ENCODE data around the gene AS3MT.

AS3MT gene

DNA sequence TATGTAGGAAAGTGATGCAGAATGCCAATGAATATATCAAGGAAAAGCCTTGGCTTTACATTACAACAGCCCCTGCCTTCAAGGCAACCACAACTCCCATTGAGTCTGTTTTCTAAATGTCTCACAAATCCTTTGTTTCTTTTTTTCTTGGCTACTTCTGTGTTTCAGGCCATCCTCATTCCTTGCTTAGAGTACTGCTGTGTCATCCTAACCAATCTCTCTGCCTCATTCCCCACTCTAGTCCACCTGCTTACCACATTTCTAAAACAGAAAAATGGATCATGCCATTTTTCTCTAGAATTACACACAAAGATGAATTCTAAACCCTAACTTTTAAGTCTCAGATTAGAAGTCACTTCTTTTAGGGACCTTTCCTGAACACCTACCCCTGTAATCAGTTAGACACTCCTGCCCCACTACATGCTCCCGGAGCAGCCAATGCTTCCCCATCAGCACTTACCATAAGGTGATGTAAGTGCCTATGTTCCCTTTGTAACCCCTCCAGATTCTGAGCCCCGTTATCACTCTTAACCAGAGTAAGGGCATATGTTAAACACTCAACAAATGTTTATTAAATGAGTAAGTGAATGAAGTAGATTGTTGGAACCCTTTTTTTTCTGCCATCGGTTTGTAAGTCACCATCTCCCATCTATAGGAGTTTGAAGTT lies 12.4 kb upstream of the AS3MT start:
- no peak for DNase-seq

DNA sequence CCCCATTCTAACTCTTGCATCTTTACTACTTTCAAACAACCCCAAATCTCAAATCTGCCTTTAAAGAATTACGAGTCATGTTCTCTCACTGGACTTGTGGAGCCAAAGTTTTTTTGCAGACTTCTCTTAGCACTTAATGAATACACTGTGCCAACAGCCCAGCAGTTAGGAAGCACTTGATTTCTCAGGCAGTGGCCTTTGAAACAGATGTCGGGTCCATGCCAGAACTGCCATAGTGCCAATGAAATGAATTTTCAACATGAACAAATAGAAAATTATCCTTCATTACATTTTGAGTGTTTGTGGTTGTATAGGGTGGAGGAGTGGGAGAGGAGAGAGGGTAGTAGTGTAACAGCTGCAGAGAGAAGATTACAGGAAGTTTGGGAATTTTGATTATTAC lies 9.4 kb upstream of the AS3MT start:
- no peak for DNase-seq

DNA sequence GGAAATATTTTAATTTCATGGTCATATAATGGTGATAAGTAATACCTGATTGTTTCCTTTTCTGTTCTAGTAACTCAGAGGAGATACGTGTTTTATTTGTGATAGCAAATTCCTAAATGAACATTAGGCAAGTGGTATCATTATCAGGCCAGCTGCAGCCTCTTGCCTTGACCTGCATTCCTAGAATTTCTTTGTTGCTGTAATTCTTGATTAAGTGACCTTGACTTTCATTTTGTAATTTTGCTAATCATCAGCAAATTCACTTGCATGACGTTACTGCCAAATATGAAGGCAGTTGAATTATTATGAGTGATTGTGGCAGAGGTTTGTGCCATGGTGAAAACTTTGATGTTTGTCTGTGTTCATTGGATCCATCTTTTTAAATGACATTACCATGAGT lies 5.6 kb upstream of the AS3MT start:
- no peak for DNase-seq

- DNase-seq: no peak
Measured at GRCh38 chr10:102865620-102866019, 3.6 kb upstream of the AS3MT start.

GRCh38 chr10:102868911-102869257 lies 386 bp upstream of the AS3MT start:
- no peak for DNase-seq

DNA sequence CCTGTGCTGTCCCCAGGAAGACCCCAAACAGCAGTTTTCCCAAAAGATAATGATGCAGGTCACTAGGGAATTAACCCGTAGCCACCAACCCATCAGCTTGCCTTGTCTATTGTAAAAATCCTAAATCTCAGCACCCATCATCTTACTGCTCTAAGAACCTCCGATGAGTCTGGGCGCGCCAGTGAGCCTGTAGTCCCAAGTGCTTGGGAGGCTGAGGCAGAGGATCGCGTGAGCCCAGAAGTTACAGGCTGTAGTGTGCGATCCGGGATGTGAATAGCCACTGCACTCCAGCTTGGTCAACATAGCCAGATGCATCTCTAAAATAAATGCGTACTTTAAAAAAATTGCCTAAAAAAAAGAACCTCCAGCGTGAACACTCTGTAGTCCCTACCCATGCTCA lies 951 bp downstream of the AS3MT start:
- DNase-seq: no peak

DNA sequence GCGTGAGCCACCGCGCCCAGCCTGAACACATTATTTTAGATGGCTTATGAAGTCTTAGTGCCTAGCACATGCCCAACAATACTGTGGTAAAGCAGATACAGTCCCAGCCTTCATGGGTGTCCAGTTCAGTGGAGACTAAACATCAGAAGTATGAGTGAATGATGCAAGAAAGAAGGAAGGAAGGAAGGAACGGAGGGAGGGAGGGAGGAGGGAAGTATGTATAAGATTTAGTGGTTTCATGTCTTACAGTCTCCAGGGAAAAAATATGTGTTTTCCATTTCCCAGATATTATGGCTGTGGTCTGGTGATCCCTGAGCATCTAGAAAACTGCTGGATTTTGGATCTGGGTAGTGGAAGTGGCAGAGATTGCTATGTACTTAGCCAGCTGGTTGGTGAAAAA lies 2.9 kb downstream of the AS3MT start:
- no peak for DNase-seq

- DNase-seq: no peak
Measured at GRCh38 chr10:102876747-102877153, 7.5 kb downstream of the AS3MT start.

DNA sequence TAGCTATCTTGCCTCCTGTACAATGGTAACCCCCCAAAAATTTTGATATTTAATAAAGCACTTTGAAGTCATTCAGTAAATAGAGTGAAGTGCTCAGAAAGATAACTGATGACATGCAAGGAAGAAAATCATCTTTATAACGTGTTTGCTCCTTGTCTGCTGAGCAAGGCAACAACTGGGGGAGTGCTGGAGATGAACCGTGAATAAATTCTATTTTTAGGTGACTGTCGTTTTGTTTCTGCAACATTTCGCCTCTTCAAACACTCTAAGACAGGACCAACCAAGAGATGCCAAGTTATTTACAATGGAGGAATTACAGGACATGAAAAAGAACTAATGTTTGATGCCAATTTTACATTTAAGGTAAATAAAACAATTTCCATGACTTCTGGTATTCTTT lies 9.4 kb downstream of the AS3MT start:
- no peak for DNase-seq

DNA sequence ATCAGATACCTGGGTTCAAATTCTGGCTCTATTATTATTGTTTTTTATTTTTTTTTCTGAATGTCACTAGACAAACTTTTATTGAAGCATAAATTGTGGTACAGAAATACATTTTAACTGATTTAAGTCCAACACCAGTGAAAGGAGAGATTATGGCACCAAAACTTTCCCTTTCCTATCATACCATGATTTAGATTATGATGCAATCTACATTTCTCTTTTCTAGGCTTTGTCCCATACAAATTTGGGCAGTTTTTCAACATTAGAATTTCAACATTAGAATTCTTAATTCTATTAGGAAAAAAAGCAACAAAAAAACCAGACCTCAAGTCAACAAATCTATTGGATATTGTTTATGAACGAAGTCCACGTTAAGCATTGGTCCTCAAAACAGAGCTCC lies 11.0 kb downstream of the AS3MT start:
- DNase-seq: no peak

- DNase-seq: no peak
Measured at GRCh38 chr10:102888048-102888447, 18.8 kb downstream of the AS3MT start.

DNA sequence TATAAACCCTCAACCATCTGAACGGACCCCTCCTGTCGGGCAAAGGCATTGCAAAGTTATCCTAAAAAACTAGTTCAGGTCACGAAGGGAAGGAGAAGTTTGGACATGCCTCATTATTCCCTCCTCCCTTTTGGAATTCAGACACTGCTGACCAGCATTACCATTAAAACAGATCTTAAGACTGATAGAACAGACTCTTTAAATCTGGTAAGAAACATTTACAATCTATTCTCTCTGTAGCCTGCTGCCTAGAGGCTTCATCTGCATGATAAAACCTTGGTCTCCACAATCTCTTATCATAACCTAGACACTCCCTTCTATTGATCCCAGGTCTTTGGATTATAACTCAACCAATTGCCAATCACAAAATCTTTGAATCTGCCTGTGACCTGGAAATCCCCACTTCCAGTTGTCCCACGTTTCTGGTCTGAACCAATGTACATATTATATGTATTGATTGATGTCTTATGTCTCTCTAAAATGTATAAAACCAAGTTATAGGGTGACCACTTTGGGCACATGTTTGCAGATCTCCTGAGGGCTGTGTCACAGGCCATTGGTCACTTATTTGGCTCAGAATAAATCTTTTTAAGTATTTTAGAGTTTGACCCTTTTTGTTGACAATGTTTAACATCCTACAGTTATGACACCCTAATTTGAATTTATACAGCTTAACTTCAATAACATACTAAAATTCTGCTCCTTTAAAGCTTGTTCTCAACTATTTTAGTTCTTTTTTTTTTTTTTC lies 25.4 kb downstream of the AS3MT start:
- DNase-seq: no peak

DNA sequence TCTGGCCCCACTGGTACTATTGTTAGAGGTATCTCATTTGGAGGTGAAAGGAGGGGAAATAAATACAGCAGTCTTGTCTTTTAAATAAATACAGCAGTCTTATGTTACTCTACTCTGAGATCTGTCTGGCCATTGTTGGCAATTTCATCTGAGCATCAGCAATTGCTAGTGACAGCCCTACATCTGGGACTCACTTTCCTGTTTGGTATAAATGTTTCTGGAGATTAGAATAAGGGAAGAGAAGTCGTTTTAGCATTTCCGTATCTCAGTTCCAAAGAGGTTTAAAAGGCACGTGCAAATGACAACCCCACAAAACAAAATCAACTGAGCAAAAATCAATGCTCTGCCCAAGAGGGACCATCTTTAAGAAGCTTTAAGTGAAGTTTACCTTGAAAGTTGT lies 30.7 kb downstream of the AS3MT start:
- no peak for DNase-seq

DNA sequence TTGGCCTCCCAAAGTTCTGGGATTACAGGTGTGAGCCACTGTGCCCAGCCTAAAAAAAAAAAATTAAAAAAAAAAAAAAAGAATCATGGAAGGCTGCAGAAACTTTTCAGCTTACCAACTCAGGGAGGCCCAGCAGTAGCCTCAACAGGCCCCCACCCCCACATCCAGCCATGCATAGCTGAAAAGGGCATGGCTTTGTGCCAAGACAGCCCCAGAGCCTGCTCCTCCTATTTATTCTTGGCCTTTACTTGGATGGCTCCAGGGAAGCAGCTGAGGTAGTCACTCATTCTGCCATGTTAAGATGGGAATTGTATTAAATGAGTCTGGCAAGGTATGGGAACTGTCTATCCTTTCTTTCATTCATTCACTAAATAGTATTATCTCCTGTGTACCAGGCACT lies 35.1 kb downstream of the AS3MT start:
- DNase-seq: no peak

DNA sequence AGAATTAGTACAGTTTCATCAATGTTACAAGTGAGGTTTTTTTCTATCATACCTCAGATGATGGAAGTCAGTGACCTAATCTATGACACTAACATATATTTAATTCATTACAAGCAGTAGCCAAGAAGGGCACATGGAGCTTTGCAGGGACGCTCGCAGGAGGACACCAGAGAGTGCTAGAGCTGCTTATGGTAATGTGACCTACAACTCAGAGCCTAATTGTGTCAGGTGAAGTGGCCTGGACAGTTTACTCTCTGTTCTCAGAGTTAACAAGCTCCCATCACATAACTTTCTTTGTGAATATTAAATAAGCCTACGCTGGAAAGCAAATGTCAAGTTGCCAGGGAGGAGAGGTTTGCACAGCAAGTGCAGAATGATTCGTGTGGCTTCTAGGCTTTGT lies 37.2 kb downstream of the AS3MT start:
- DNase-seq: no peak

- no peak for DNase-seq
Measured at GRCh38 chr10:102914781-102915180, 45.5 kb downstream of the AS3MT start.

- no peak for DNase-seq
Measured at GRCh38 chr10:102916173-102916572, 46.9 kb downstream of the AS3MT start.

- peak; percentile 90 for DNase-seq
Measured at GRCh38 chr10:102917314-102917961, 48.2 kb downstream of the AS3MT start.

DNA sequence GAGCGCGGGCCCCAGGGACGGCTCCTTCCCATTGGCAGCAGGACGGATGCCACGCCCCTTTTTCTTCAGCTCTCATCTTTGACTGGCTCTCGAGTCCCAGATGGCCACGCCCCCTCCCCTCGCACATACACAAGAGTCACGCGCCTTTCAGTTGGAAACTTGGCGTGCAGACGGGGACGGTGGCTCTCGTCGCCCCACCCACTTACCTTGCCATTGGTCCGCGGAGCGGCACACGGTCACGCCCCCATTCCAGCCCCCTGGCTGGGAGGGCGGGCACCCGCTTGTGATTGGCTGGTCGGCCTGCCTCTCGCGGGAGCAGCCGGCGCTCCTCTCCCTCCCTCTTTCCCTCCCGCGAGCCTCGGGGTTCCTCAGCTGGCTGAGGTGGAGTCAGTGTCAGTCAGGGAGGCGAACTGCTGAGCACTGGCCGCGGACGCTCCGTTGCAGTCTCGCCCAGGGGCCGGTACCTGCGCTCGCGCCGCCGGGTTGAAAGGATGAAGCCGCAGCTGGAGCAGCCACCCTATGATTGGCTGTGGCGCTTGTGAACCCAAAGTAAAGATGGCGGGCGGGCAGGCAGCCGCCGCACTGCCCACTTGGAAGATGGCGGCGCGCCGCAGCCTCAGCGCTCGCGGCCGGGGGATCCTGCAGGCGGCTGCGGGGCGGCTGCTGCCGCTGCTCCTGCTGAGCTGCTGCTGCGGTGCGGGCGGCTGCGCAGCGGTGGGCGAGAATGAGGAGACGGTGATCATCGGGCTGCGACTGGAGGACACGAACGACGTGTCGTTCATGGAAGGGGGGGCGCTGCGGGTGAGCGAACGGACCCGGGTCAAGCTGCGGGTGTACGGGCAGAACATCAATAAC lies 48.9 kb downstream of the AS3MT start, which contains the start of gene CNNM2:
TSS of gene CNNM2 (plus strand) at position 333 of the 855 bp plus-strand sequence. CDS start at position 520, 187 bp downstream.
- peak; percentile 100 for DNase-seq

GRCh38 chr10:102918817-102919245 lies 49.6 kb downstream of the AS3MT start:
- peak; percentile 68 for DNase-seq

GRCh38 chr10:102919246-102919959 lies 50.1 kb downstream of the AS3MT start:
- peak; percentile 73 for DNase-seq

DNA sequence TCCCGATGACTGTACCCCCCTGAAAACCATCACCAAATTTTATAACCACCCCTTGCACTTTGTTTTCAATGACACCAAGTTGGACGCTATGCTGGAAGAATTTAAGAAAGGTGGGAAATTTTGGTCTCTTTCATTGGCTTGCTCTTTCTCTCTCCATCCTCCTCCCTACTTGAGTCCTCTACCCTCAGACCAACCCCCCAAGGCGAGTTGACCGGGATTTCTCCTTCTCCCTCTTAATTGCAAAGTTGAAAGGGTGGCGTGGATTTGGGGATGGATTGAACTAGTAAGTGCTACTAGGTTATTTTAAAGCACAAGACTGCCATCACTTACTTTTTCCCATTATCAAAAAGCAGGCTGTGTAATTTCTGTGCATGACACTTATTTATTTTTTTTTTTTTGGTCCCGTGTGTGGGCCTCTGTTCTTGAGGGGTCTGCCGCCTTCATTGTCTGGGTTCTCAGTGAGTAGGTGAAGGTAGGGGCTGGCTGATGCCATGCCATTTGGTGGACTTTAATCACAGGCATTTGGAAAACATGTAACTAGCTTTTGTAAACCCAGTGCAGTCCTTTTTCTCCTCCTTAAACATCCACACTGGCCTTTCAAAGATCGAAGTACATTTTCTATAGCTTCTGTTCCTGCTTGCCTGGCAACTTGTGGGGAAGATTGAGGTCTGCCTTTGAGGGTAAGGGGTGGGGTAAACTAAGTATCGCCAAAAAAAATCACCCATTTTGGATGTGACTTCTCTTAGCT lies 50.9 kb downstream of the AS3MT start:
- DNase-seq: peak; percentile 11

Measured in eye (tissue), 1 donor.